SU-DHL-6 (cell line): ENCODE results near the gene ACTG1.

ENCODE experiments used
- CTCF ChIP-seq: fragments of 200-600 bp; sonication (generic); IDR thresholded peaks from one replicate; pipeline ENCODE4 v1.5.1; 2017; ENCODE audit warnings: antibody characterized with exemption, mild to moderate bottlenecking, low read length, moderate library complexity; ENCODE audit not compliant: insufficient read depth, poor library complexity, severe bottlenecking
- EZH2phosphoT487 ChIP-seq: fragments of 200-600 bp; sonication (generic), shearing (Covaris generic); conservative IDR thresholded peaks from 2 replicates; pipeline ENCODE4 v1.6.1; 2018; ENCODE audit warnings: mild to moderate bottlenecking, antibody characterized with exemption, low read length, moderate library complexity, mixed read lengths

DNA sequence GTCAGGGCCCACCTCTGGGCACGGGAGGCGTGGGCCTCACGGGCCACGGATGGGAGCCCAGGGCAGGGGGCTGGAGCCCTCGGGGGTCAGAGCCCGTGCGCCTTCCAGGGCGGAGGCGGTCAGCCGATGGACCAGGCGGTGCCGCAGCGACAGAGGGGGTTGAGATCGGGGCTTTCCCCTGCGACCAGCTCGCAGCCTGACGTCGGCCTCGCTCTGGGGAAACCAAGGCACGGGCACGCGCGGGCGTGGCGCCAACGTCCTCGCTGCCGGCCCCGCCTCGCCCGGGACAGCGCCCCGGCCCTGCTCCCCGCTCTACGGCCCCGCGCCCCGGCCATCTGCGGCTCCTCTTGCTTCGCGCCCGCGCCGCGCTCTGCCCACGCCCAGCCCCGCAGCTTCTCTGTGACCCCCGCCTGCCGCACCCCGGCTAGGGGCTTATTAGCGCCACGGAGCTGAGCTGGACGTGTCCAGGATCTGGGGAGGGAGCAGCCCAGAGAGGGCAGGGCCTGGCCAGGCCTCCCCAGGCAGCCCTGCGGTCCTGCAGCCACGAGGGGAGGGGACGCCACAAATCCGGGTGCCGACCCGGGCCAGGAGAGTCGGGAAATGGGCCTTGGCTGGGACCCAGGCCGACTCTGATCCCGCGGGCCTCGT lies 13.5 kb downstream of the ACTG1 start:
- TF ChIP-seq CTCF, result no peak
- no peak for TF ChIP-seq EZH2phosphoT487
